Activated CD8-positive, alpha-beta T cell treated with anti-CD3 and anti-CD28 coated beads, Interleukin-2, amount 10 ng/mL, durations not matched to agents 7 days and 5 days (primary cell): Measurements from ENCODE around the gene WDR90. TPM values are rescaled to one million over a fixed set of nuclear protein-coding genes. Genes with fewer than 3 reads are reported as not detected.

Source experiments
- ATAC-seq: fragments of 150-1000 bp; cut with Tn5 transposase; one replicate; pipeline ENCODE4 v1.10.0; 2021; ENCODE audit warnings: moderate library complexity
- CTCF ChIA-PET: fragments of 350-600 bp; sonication (Branson Sonifier 250); formaldehyde crosslinking; loops from one replicate; lab custom pipeline; 2021; ENCODE audit warnings: antibody characterized with exemption; lab: Charles Lee
- POLR2A ChIA-PET: fragments of 350-600 bp; sonication (Branson Sonifier 250); formaldehyde crosslinking; loops from one replicate; lab custom pipeline; 2021; ENCODE audit warnings: antibody characterized with exemption; lab: Charles Lee
- DNase-seq: peaks from one replicate; pipeline ENCODE4 v3.0.0-alpha.2; 2020
- H3K27ac Mint-ChIP-seq: one replicate; pipeline ENCODE4 v1.8.0; 2021; ENCODE audit warnings: mild to moderate bottlenecking, mixed read lengths
- H3K27me3 Mint-ChIP-seq: one replicate; pipeline ENCODE4 v1.8.0; 2021; ENCODE audit warnings: low read depth, mixed read lengths
- H3K36me3 Mint-ChIP-seq: one replicate; pipeline ENCODE4 v1.8.0; 2021; ENCODE audit warnings: low read depth, mixed read lengths
- H3K4me1 Mint-ChIP-seq: one replicate; pipeline ENCODE4 v1.8.0; 2021; ENCODE audit warnings: low read depth, mixed read lengths
- H3K4me3 Mint-ChIP-seq: one replicate; pipeline ENCODE4 v1.8.0; 2021; ENCODE audit warnings: mild to moderate bottlenecking, mixed read lengths
- H3K9me3 Mint-ChIP-seq: one replicate; pipeline ENCODE4 v1.8.0; 2022; ENCODE audit warnings: mixed read lengths; ENCODE audit not compliant: insufficient read depth
- total RNA-seq, 2 experiments: library from RNA; stranded (reverse); gene quantifications; one replicate each; pipeline ENCODE4 v1.2.3, GENCODE V29; 2021

Gene WDR90
- total RNA-seq, 2 experiments from 2014 or later, result 96.8 to 106 TPM

- DNase-seq (no peak), ATAC-seq (no peak)
- Mint-ChIP-seq H3K27me3 (peaks cover 6% of the 10 kb centered on the region), H3K4me3 (no peak overlapping the region), H3K9me3 (no peaks in the 10 kb centered on the region), H3K36me3 (peaks cover 9% of the 10 kb centered on the region), H3K4me1 (peaks cover 15% of the 10 kb centered on the region), H3K27ac (no peak overlapping the region)
- ChIA-PET CTCF (no interaction called here), POLR2A (interaction anchor here (1.1 to 1.4 kb wide), 2 partner anchors 9 to 14 kb away, joined by 4 to 7 read pairs; partner anchors contain the start of gene WDR24)
Observed at GRCh38 chr16:675884-676564, 26.9 kb downstream of the WDR90 start.

- Mint-ChIP-seq H3K4me3 (no peak overlapping the region), H3K4me1 (peaks cover 20% of the 10 kb centered on the region), H3K27me3 (peaks cover 6% of the 10 kb centered on the region), H3K9me3 (no peaks in the 10 kb centered on the region), H3K36me3 (peaks cover 11% of the 10 kb centered on the region), H3K27ac (no peak overlapping the region)
- no peak for ATAC-seq
- no peak for DNase-seq
- ChIA-PET CTCF (no interaction called here), POLR2A (interaction anchor here (1.4 kb wide), 1 partner anchor 13 kb away, joined by 7 read pairs; the partner anchor contains the start of gene WDR24)
Observed at GRCh38 chr16:676565-676902, 27.4 kb downstream of the WDR90 start.

DNA sequence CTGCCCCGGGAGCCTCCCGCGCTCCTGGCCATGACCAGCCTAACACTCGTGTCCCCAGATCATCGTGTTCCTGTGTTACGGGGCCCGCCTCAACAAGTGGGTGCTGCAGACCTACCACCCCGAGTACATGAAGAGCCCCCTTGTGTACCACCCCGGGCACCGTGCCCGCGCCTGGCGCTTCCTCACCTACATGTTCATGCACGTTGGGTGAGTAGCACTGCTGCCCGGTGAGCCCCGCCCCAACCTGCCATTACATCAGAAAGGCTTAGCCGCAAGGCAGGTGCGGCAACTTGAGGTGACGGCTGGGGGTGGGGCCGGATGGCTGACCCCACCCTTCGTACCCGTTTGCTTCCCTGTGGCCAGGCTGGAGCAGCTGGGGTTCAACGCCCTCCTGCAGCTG lies 27.7 kb downstream of the WDR90 start:
- H3K27ac Mint-ChIP-seq, result no peak overlapping the region
- POLR2A ChIA-PET, result interaction anchor here (0.6 kb wide), 1 partner anchor 108 kb away, joined by 4 read pairs; no protein-coding TSS in a partner anchor
- peaks cover 24% of the 10 kb centered on the region for H3K4me1 Mint-ChIP-seq
- peaks cover 15% of the 10 kb centered on the region for H3K36me3 Mint-ChIP-seq
- DNase-seq (no peak), ATAC-seq (no peak)
- H3K4me3 Mint-ChIP-seq, result no peak overlapping the region
- CTCF ChIA-PET, result no interaction called here
- H3K9me3 Mint-ChIP-seq, result no peaks in the 10 kb centered on the region
- H3K27me3 Mint-ChIP-seq, result peaks cover 6% of the 10 kb centered on the region

DNA sequence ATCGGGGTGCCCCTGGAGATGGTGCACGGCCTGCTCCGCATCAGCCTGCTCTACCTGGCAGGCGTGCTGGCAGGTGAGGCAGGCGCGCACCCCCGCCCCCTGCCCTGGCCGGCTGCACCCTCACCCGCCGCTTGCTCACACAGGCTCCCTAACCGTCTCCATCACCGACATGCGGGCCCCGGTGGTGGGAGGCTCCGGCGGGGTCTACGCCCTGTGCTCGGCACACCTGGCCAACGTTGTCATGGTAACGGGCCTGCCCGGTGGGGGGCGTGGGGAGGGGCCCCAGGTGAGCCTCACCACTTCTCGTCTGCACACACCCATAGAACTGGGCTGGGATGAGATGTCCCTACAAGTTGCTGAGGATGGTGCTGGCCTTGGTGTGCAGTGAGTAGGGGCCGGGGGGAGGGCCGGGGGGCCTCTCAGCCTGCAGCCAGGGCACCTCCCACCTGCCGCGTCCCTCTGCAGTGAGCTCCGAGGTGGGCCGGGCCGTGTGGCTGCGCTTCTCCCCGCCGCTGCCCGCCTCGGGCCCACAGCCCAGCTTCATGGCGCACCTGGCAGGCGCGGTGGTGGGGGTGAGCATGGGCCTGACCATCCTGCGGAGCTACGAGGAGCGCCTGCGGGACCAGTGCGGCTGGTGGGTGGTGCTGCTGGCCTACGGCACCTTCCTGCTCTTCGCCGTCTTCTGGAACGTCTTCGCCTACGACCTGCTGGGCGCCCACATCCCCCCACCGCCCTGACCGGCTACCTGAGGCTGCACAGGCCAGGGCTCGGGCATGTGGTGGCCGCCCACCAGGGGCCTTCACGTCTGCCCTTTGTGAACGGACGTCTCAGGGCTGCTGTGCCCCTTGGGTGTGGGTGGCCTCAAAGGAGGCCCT lies 28.4 kb downstream of the WDR90 start:
- Mint-ChIP-seq H3K4me3 (no peak overlapping the region), H3K4me1 (peaks cover 30% of the 10 kb centered on the region), H3K36me3 (peaks cover 21% of the 10 kb centered on the region), H3K9me3 (no peaks in the 10 kb centered on the region), H3K27me3 (peaks cover 6% of the 10 kb centered on the region), H3K27ac (no peak overlapping the region)
- ChIA-PET POLR2A (interaction anchor here (0.6 kb wide), 1 partner anchor 109 kb away, joined by 4 read pairs; no protein-coding TSS in a partner anchor), CTCF (no interaction called here)
- ATAC-seq (no peak), DNase-seq (no peak)

DNA sequence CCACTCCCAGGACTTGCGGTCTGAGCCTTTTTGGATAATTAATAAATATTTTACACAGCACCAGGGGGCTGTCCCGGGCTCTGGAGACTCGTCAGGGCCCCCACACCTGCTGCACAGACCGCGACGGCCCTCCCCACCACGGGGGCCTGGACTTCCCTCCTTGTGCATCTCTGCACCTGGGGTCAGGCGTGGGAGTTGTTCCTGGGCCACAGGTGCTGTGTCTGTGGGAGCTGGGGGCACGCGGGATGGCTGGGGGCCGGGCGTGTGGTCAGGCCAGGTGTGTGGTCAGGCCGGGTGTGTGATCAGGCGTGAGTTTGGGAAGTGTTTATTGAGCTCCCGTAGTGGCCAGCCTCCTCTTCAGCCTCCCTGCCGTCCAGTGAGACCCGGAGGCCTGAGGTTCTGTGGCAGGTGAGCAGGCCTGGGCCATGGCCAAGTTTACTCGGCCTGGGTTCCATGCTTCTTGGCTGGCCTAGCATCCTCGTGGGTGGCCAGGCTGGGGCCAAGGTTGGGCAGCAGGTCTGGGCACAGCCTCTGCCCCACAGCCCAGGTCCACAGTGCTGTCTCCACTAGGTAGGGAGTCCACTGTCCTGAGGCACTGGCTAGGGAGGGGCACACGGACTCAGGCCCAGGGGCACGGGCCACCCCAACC lies 29.2 kb downstream of the WDR90 start:
- peak overlapping the region; percentile 73 for H3K4me3 Mint-ChIP-seq
- POLR2A ChIA-PET, result interaction anchor here (0.5 to 1.3 kb wide), 3 partner anchors 12 to 79 kb away, joined by 3 read pairs; partner anchors contain the start of genes METTL26 and WDR24
- H3K27ac Mint-ChIP-seq, result no peak overlapping the region

GRCh38 chr16:678858-679813 lies 30.0 kb downstream of the WDR90 start:
- Mint-ChIP-seq H3K4me1 (peaks cover 41% of the 10 kb centered on the region), H3K27me3 (peaks cover 6% of the 10 kb centered on the region), H3K27ac (peak overlapping the region; percentile 78), H3K4me3 (peak overlapping the region; percentile 73), H3K9me3 (no peaks in the 10 kb centered on the region), H3K36me3 (peaks cover 24% of the 10 kb centered on the region)
- POLR2A ChIA-PET, result interaction anchor here (0.5 to 1.3 kb wide), 3 partner anchors 11 to 78 kb away, joined by 3 read pairs; partner anchors contain the start of genes METTL26 and WDR24
- DNase-seq (peak; percentile 65), ATAC-seq (peak; percentile 16)
- CTCF ChIA-PET, result interaction anchor here (1.0 to 2.6 kb wide), 2 partner anchors 11 to 42 kb away, joined by 3 to 10 read pairs; partner anchors contain the start of gene RHOT2

More for the DNA sequence above, 29.2 kb downstream of the WDR90 start:
- H3K9me3 Mint-ChIP-seq, result no peaks in the 10 kb centered on the region
- ATAC-seq (no peak), DNase-seq (no peak)
- peaks cover 6% of the 10 kb centered on the region for H3K27me3 Mint-ChIP-seq
- peaks cover 22% of the 10 kb centered on the region for H3K36me3 Mint-ChIP-seq
- CTCF ChIA-PET, result interaction anchor here (1.0 to 2.6 kb wide), 2 partner anchors 10 to 41 kb away, joined by 3 to 10 read pairs; partner anchors contain the start of gene RHOT2
- H3K4me1 Mint-ChIP-seq, result peaks cover 36% of the 10 kb centered on the region

GRCh38 chr16:679814-680624 lies 30.9 kb downstream of the WDR90 start, which contains the start of gene STUB1:
TSS of gene STUB1 (plus strand) at chr16:680410. CDS start at chr16:680526, 116 bp downstream.
- H3K36me3 Mint-ChIP-seq, result peaks cover 24% of the 10 kb centered on the region
- DNase-seq (peak; percentile 90), ATAC-seq (peak; percentile 41)
- peak within 1 kb of the TSS; percentile 81 for H3K4me3 Mint-ChIP-seq
- ChIA-PET CTCF (interaction anchor here (0.8 to 2.6 kb wide), 3 partner anchors 10 to 90 kb away, joined by 3 to 10 read pairs (median 9); partner anchors contain the start of genes RHOT2 and WDR24), POLR2A (interaction anchor here (0.6 to 2.4 kb wide), 6 partner anchors 9 to 127 kb away, joined by 3 to 15 read pairs (median 4); partner anchors contain the start of genes METTL26, RHOT2 and WDR24)
- no peaks in the 10 kb centered on the region for H3K9me3 Mint-ChIP-seq
- H3K27ac Mint-ChIP-seq, result peak within 1 kb of the TSS; percentile 90
- H3K27me3 Mint-ChIP-seq, result peaks cover 4% of the 10 kb centered on the region
- peaks cover 42% of the 10 kb centered on the region for H3K4me1 Mint-ChIP-seq

DNA sequence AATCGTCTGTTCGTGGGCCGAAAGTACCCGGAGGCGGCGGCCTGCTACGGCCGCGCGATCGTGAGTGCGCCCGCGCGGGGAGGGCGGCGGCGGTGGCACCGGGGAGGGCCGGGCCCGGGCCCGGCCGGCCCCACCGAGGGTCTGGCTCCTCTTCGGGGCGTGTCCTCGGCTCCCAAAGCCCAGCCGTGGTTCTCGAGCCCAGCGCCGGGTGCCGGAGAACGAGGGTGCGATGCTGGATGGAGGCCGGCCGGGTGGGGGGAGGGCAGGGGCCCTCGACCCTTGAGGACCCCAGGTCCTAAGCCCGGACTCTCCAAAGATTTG lies 31.4 kb downstream of the WDR90 start:
- Mint-ChIP-seq H3K36me3 (peaks cover 24% of the 10 kb centered on the region), H3K4me1 (peaks cover 38% of the 10 kb centered on the region), H3K9me3 (no peaks in the 10 kb centered on the region), H3K4me3 (peak overlapping the region; percentile 76), H3K27ac (peak overlapping the region; percentile 61), H3K27me3 (no peaks in the 10 kb centered on the region)
- POLR2A ChIA-PET, result interaction anchor here (0.6 to 2.4 kb wide), 5 partner anchors 9 to 126 kb away, joined by 3 to 15 read pairs (median 4); partner anchors contain the start of genes METTL26, RHOT2 and WDR24
- no peak for ATAC-seq
- CTCF ChIA-PET, result interaction anchor here (0.8 to 2.6 kb wide), 3 partner anchors 9 to 90 kb away, joined by 3 to 10 read pairs (median 9); partner anchors contain the start of genes RHOT2 and WDR24
- DNase-seq, result no peak

GRCh38 chr16:680967-681745 lies 32.0 kb downstream of the WDR90 start:
- DNase-seq, result no peak
- peak overlapping the region; percentile 76 for H3K4me3 Mint-ChIP-seq
- H3K9me3 Mint-ChIP-seq, result no peaks in the 10 kb centered on the region
- H3K4me1 Mint-ChIP-seq, result peaks cover 43% of the 10 kb centered on the region
- ATAC-seq, result no peak
- POLR2A ChIA-PET, result interaction anchor here (0.6 to 2.4 kb wide), 6 partner anchors 9 to 126 kb away, joined by 3 to 15 read pairs (median 4); partner anchors contain the start of genes METTL26, RHOT2 and WDR24
- H3K27me3 Mint-ChIP-seq, result no peaks in the 10 kb centered on the region
- CTCF ChIA-PET, result interaction anchor here (0.9 to 2.6 kb wide), 4 partner anchors 9 to 104 kb away, joined by 3 to 10 read pairs (median 8); partner anchors contain the start of genes RHOT2 and WDR24
- H3K27ac Mint-ChIP-seq, result peak overlapping the region; percentile 61
- H3K36me3 Mint-ChIP-seq, result peaks cover 24% of the 10 kb centered on the region
